ENCODE measurements around the gene SCGB1C2.

SCGB1C2 gene

GRCh38 chr17:183021-183420 lies 45.7 kb downstream of the SCGB1C2 start:
- TF ChIP-seq, protein P1, sequence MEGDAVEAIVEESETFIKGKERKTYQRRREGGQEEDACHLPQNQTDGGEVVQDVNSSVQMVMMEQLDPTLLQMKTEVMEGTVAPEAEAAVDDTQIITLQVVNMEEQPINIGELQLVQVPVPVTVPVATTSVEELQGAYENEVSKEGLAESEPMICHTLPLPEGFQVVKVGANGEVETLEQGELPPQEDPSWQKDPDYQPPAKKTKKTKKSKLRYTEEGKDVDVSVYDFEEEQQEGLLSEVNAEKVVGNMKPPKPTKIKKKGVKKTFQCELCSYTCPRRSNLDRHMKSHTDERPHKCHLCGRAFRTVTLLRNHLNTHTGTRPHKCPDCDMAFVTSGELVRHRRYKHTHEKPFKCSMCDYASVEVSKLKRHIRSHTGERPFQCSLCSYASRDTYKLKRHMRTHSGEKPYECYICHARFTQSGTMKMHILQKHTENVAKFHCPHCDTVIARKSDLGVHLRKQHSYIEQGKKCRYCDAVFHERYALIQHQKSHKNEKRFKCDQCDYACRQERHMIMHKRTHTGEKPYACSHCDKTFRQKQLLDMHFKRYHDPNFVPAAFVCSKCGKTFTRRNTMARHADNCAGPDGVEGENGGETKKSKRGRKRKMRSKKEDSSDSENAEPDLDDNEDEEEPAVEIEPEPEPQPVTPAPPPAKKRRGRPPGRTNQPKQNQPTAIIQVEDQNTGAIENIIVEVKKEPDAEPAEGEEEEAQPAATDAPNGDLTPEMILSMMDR (conservative IDR thresholded peaks at IDR 0.05; ENCODE audit: low read length) = no peak
- no peak overlapping the region for H3K4me3 ChIP-seq (ENCODE audit: low read length)
- DNase-seq (ENCODE audit: low read depth) = no peak

DNA sequence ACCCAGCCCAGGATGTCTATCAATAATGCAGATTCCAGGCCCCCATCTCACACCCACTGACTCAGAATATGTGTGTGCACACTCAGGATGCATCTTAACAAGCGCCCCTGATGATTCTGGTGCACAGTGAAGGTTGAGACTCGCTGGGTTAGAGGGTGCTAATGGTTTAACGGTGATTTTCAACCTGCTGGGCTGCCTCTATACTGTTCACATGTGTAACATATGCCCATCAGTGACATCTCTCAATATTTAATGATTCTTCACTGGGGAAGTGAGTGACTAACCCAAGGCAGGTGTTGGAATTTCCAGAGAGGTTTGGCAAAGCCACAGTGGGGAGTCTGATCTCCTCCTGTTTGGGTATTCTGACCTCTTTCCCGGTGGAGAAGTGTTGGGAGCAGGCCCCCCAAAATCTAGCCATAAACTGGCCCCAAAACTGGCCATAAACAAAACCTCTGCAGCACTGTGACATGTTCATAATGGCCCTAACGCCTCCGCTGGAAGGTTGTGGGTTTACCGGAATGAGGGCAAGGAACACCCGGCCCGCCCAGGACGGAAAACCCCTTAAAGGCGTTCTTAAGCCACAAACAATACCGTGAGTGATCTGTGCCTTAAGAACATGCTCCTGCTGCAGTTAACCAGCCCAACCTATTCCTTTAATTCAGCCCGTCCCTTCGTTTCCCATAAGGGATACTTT lies 48.2 kb downstream of the SCGB1C2 start:
- DNase-seq (ENCODE audit: low read depth) = no peak
- TF ChIP-seq, protein P1 (conservative IDR thresholded peaks at IDR 0.05; ENCODE audit: low read length) = no peak
- H3K4me3 ChIP-seq (ENCODE audit: low read length) = no peak overlapping the region

- no peak overlapping the region for H3K4me3 ChIP-seq (ENCODE audit: low read length)
- no peak for DNase-seq (ENCODE audit: low read depth)
- TF ChIP-seq, protein P1 (conservative IDR thresholded peaks at IDR 0.05; ENCODE audit: low read length) = no peak
Measured at GRCh38 chr17:187130-187529, 49.8 kb downstream of the SCGB1C2 start.
